ENCODE data around the gene MARCKS. TPM values are rescaled to one million over a fixed set of nuclear protein-coding genes. Genes with fewer than 3 reads are reported as not detected.

Gene MARCKS
- total and polyA plus RNA-seq, 2 of the 13 experiments (the other 11 are each of a cell fraction or from before 2014, with no cell fraction given): 30.5 to 39.5 TPM

DNA sequence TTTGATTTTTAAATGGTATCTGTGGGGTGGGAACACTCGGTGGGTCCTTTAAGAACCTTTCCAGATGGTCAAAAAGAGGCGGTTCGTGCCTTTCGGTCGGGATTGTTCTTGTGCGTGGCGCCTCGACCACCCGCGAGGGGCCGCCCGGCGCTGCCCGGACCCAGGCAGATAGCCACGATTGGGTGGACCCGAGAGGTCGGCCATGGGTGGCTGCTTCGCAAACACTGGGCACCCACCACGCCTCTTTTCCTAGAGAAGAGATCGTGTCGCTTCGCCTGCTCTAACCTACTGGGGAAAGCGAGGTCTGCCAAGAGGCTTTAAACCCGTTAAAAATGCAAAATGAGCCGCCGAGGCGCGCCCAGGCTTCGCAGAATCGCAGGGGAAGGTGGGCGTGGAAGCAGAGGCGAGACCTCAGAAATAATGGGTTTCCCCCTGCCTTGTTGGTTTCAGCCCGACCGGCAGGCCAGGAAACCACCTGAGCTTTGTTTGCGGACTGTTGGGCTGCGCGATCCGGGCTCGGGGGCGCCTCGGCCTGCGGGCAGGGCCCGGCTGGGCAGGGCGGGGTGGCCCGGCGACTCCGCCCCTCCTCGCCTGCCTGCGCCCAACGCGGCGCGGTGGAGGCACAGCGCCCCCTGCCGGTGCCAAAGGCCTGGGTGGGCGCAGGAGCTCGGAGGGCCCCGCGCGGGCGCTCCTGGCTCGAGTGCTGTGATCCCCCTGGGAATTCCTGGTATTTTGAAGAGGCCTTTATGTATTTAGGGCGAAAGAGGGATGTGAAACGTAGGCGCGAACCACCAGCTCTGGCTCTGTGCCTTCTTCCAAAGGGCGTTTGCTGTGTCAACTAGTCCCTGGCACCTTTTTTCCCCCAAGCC is 1.6 kb downstream of the MARCKS start (continued):
- TF ChIP-seq EEA1 (CRISPR knock-in tag; IDR thresholded peaks at IDR 0.05; ENCODE audit: borderline replicate concordance): no peak
- TF ChIP-seq, protein P1, sequence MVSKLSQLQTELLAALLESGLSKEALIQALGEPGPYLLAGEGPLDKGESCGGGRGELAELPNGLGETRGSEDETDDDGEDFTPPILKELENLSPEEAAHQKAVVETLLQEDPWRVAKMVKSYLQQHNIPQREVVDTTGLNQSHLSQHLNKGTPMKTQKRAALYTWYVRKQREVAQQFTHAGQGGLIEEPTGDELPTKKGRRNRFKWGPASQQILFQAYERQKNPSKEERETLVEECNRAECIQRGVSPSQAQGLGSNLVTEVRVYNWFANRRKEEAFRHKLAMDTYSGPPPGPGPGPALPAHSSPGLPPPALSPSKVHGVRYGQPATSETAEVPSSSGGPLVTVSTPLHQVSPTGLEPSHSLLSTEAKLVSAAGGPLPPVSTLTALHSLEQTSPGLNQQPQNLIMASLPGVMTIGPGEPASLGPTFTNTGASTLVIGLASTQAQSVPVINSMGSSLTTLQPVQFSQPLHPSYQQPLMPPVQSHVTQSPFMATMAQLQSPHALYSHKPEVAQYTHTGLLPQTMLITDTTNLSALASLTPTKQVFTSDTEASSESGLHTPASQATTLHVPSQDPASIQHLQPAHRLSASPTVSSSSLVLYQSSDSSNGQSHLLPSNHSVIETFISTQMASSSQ (IDR thresholded peaks at IDR 0.05; ENCODE audit: low read depth): no peak; the same call in 1 of the 2 replicates
- TF ChIP-seq, protein P1 (CRISPR knock-in tag; IDR thresholded peaks at IDR 0.05; ENCODE audit: borderline replicate concordance): peak; percentile 77
- TF ChIP-seq PRMT3 (CRISPR knock-in tag; IDR thresholded peaks at IDR 0.05; ENCODE audit: borderline replicate concordance, low read depth): no peak
- TF ChIP-seq ERF (CRISPR knock-in tag; IDR thresholded peaks at IDR 0.05): no peak; the same call in 1 of the 2 replicates
- TF ChIP-seq LCORL (IDR thresholded peaks at IDR 0.05): no peak
- no peak for TF ChIP-seq LCORL (CRISPR knock-in tag; IDR thresholded peaks at IDR 0.05)
- TF ChIP-seq RELA (CRISPR knock-in tag; IDR thresholded peaks at IDR 0.05): peak; percentile 92; the same call in 1 of the 2 replicates
- TF ChIP-seq ZFYVE20 (CRISPR knock-in tag; IDR thresholded peaks at IDR 0.05; ENCODE audit: borderline replicate concordance, low read depth): no peak
- TF ChIP-seq, protein P2, sequence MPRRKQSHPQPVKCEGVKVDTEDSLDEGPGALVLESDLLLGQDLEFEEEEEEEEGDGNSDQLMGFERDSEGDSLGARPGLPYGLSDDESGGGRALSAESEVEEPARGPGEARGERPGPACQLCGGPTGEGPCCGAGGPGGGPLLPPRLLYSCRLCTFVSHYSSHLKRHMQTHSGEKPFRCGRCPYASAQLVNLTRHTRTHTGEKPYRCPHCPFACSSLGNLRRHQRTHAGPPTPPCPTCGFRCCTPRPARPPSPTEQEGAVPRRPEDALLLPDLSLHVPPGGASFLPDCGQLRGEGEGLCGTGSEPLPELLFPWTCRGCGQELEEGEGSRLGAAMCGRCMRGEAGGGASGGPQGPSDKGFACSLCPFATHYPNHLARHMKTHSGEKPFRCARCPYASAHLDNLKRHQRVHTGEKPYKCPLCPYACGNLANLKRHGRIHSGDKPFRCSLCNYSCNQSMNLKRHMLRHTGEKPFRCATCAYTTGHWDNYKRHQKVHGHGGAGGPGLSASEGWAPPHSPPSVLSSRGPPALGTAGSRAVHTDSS (CRISPR knock-in tag; conservative IDR thresholded peaks at IDR 0.05): no peak
- TF ChIP-seq, protein P3, sequence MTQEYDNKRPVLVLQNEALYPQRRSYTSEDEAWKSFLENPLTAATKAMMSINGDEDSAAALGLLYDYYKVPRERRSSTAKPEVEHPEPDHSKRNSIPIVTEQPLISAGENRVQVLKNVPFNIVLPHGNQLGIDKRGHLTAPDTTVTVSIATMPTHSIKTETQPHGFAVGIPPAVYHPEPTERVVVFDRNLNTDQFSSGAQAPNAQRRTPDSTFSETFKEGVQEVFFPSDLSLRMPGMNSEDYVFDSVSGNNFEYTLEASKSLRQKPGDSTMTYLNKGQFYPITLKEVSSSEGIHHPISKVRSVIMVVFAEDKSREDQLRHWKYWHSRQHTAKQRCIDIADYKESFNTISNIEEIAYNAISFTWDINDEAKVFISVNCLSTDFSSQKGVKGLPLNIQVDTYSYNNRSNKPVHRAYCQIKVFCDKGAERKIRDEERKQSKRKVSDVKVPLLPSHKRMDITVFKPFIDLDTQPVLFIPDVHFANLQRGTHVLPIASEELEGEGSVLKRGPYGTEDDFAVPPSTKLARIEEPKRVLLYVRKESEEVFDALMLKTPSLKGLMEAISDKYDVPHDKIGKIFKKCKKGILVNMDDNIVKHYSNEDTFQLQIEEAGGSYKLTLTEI (CRISPR knock-in tag; conservative IDR thresholded peaks at IDR 0.05): no peak
- TF ChIP-seq ZNF460 (CRISPR knock-in tag; IDR thresholded peaks at IDR 0.05; ENCODE audit: borderline replicate concordance): no peak
- no peak for TF ChIP-seq ARNT (IDR thresholded peaks at IDR 0.05)
- TF ChIP-seq, protein P4, sequence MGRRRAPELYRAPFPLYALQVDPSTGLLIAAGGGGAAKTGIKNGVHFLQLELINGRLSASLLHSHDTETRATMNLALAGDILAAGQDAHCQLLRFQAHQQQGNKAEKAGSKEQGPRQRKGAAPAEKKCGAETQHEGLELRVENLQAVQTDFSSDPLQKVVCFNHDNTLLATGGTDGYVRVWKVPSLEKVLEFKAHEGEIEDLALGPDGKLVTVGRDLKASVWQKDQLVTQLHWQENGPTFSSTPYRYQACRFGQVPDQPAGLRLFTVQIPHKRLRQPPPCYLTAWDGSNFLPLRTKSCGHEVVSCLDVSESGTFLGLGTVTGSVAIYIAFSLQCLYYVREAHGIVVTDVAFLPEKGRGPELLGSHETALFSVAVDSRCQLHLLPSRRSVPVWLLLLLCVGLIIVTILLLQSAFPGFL (CRISPR knock-in tag; IDR thresholded peaks at IDR 0.05): no peak
- TF ChIP-seq MXD4 (CRISPR knock-in tag; IDR thresholded peaks at IDR 0.05): no peak
- TF ChIP-seq, protein P5, sequence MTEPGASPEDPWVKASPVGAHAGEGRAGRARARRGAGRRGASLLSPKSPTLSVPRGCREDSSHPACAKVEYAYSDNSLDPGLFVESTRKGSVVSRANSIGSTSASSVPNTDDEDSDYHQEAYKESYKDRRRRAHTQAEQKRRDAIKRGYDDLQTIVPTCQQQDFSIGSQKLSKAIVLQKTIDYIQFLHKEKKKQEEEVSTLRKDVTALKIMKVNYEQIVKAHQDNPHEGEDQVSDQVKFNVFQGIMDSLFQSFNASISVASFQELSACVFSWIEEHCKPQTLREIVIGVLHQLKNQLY (CRISPR knock-in tag; IDR thresholded peaks at IDR 0.05): no peak
- TF ChIP-seq CBX1 (IDR thresholded peaks at IDR 0.05; ENCODE audit: low read depth): peak; percentile 91
- no peak for TF ChIP-seq KLF11 (CRISPR knock-in tag; IDR thresholded peaks at IDR 0.05)
- no peak for TF ChIP-seq NFE2L2 (IDR thresholded peaks at IDR 0.05; ENCODE audit: low read length)
- TF ChIP-seq, protein P6, sequence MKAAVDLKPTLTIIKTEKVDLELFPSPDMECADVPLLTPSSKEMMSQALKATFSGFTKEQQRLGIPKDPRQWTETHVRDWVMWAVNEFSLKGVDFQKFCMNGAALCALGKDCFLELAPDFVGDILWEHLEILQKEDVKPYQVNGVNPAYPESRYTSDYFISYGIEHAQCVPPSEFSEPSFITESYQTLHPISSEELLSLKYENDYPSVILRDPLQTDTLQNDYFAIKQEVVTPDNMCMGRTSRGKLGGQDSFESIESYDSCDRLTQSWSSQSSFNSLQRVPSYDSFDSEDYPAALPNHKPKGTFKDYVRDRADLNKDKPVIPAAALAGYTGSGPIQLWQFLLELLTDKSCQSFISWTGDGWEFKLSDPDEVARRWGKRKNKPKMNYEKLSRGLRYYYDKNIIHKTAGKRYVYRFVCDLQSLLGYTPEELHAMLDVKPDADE (CRISPR knock-in tag; IDR thresholded peaks at IDR 0.05): no peak
